Hematopoietic multipotent progenitor cell treated with erythropoietin and hydrocortisone succinate and interleukin-3 and kit ligand, for 4 days (in vitro differentiated cells): ENCODE measurements around the gene MACROD2.

Experiments used
- DNase-seq: peaks from one replicate; pipeline ENCODE4 v3.0.0-alpha.2; 2015

MACROD2 gene

DNA sequence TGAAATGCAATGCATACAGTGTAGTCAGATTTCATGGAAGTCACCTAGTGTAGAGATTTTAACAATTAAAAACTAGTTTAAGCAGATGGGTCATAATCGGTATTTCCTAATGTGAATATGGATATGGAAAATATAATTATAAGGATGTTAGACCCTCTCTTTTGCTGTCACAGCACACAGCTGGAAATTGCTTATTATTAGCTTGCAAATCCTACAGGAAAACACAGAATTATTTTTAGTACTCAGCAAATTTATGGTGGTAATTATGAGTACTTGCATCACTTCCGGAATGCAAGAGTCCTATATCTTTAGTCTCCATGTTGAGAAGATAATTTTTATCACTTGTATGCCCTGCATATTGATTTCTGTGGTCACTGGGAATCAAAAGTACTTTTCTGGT is 1584.4 kb downstream of the MACROD2 start:
- no peak for DNase-seq

DNA sequence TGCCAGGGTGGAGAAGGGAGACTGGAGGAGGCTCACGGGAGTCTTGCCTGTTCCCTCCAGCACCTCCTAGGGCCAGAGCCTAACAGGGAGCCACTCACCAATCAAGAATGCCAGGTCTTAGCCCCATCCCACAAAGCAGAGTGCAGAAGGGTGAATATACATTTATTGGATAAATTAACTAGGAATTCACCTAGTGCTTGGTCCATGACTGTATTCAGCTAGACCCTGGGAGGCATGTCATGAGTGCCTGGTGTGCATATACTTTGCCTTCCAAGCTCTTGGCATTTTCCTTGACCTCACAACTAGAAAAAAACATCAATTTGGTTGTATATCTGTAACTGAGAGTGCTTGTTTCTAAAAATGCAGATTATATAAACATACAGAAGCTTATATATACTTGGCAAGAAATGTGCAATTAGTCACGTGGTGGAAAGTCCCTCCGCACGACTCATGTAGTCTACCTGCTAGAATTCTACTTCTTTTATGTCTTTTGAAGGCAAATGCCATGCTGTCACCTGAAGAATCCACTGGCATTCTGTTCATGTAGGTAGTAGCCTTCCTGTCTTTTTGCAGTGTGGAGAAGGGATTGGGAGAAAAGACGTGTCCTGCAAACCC is 1586.9 kb downstream of the MACROD2 start:
- no peak for DNase-seq

DNA sequence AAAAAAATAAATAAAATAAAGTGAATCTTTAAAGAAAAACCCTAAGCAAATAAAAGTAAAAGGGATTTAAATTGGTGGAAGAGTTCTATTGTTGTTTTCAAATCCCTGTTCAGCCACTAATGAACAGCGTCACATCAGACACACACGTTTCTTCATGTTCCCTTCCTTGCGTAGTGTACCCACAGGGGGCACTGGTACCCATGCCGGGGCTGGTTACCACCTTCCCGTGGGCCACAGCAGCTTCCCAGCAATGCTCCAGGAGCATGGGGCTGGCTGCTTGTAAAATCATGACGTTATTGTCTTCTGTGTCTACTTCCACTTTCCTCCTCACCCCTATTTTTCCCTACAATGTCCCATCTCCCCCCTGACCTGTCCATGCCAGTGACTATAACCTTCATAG is 1589.2 kb downstream of the MACROD2 start:
- no peak for DNase-seq

DNA sequence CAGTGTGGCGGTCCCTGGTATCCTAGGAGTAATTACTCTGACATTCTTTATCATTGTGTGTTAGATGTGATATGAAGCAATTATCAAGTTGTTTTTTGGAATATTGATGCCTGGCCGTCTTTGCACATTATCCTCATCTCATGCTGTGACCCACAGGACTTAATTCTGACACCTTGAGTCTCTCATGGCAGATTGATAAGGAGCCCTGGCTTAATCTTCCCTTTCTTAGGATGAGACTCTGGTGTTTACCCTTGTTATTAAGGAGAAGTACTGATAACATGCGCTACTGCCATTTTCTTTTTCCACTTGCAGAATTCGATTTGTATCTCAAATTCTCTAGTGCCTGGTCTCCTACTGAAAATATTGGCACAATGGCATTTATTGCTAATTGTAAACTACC is 1597.8 kb downstream of the MACROD2 start:
- no peak for DNase-seq

DNA sequence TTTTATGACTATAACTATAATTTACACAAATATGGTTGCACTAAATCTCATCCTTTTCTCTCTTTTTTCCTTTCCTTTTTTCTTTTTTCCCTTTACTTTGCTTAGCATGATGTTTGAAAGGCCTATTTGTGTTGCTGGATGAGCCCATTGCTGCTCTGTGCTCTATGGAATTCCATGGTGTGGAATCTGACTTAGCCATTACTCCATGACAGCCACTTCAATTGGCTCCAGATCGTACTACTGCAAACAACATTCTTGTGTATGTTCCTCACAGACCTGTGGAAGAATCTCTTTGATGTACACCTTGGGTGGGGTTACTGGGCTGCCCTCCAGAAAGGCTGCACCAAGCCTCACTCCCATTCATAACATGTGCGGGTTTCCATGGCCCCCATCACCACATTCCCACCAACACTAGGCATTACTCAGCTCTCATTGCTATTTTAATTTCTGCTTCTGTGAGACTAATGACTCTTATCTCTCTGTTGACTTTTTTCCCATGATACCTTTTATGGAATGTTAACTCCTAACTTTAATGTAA is 1598.9 kb downstream of the MACROD2 start:
- DNase-seq = no peak

DNA sequence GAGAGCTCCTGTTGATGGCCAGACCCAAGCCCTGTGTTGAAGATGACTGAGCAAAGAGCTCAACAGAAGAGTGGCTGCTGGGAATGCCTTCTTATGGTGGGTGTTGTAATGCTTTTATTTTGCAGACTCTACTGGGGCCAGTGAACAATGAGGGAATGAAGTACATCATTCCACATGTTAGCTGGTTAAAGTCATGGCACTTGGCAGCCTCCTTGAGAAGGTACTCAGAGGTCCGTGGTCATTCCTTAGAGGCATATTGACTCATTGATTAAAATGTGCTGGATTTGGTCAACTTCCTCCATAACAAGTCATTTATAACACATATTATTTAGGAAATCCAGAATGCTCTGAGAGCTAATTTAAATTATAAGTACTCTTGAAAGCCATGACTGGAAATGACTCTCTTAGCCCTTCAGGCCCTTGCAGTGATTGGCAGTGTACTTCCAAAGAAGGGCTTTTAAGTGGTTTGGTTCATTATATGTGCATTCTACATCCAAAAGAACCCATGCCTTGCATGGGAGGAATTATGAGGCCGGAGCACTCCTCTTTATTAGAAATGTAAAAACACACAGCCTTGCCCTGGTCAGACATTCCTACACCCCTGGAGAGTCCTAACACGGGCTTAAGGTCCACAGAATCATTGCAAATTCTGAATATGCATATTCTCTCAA is 1601.0 kb downstream of the MACROD2 start:
- no peak for DNase-seq

DNA sequence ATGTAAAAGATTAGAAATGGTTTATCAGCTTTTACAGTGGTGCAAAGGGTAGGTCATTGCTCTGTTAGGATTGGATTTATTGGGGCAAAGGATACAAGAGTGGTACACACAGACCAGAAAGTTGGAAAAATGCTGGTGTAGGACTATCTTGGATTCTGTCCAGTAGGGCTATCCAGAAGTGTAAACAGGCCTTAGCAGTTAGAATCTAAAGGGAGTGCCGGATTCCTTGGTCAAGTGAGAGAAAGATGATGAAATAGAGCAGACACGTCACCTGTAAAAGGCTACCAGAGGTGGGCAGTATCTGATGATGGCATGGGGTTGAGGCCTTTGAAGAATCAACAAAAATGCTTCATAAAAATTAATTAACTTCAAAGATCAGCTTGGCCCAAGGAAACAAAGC is 1602.0 kb downstream of the MACROD2 start:
- no peak for DNase-seq

DNA sequence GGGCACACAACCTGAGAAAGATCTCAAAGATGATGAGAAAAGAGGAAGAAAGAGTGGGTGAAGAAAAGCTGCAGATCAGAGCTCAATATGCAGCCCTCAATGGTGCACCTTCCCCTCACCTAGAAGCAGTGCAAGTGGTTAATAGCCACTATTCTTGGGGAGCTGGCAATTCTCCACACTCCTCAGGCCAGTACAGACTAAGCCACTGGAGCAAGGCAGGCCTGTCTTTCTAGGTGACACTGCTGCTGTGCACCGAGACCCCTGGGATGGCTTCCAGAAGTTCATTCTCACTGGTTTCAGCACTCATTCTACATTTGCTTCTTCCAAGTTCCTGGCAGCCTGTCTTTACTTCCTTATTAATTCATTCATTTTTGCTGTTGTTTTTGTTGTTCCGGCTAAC is 1604.6 kb downstream of the MACROD2 start:
- no peak for DNase-seq

DNA sequence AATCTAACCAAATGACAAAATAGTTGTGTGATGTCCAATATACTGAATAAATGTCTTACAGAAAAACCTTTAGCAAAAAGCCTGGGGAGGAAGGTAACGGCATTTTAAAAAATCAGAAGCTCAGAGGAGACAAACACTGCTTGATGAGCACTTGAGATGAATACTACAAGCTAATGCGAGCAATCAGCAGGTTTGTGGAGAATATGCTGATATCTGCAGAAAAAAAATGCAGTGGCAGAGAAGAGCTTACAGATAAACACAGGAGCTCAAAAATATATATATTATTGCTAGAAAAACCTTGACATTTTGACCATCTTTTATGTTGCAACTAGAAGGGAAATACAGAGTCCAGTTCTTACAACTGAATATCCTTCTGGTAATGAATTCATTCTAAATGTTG is 1605.2 kb downstream of the MACROD2 start:
- no peak for DNase-seq

DNA sequence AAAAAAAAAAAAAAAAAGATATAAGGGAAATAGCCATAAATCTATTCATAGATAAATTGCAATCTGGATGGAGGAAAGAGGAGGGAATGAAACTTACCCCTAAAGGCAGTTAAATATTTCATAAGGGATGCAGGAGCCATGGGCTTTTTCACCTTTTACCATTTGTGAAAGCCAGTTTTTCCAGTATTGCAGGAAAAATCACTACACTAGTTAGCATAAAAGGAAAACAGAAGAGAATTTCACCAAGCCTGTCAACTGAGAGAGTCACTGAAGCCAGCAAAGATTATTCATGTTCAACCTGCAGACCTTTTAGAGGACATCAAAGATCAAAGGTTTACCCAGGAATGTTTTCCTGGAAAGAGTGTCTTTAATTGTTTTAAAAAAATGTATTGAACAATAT is 1608.2 kb downstream of the MACROD2 start:
- no peak for DNase-seq

DNA sequence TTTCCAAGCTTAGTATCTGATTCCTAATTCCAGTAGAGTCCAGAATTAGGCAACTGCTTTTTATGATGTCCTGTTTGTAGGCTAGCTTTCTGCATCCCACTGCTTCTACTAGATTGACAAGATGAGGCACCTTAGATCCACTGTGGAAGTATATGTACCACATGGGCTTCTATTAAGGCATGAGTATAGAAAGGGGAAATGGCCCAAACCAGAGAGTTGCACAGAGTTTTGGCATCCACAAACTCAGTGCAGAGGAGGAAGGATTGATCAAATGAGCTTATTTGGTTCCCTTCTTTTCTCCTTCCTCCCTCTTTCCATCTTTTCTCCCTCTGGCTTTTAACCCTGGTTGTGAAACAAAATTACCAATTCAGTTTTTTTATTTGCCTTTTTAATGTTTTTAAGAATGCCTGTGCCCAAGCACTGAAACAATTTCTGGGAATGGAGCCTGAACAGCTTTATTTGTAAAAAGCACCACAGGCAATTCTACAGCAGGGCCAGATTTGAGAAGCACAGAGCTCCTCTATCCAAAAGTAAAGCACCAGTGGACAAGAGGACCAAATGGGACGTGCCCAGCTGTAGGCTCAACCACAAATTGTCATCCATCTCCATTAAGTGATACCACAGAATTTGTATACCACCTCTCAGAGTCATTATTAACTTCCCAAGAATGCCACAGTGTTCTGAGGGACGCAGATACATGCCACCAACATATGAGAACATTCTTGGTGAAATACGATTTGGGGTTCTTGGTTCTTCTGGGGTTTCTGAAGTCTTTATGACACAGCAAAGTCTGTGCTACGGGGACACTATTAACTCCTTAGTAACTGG is 1608.9 kb downstream of the MACROD2 start:
- DNase-seq = no peak

DNA sequence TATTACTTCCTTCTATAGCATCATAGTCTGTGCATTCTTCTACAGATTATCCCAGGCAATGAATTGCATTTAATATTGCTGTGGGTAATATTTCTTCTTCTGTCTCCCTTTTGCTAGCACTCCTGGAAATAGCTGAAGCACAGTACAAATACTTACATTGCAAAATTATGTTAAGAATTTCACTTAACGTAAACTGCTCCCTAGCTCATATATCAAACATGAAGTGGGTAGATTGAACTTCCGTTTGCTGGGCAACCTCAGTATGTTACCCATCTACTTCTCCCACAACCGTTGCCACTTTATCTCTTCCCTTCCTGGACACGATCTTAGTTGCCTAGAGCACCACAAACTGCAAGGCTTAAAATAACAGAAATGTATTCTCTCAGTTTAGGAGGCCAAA is 1614.6 kb downstream of the MACROD2 start:
- peak; percentile 37 for DNase-seq

DNA sequence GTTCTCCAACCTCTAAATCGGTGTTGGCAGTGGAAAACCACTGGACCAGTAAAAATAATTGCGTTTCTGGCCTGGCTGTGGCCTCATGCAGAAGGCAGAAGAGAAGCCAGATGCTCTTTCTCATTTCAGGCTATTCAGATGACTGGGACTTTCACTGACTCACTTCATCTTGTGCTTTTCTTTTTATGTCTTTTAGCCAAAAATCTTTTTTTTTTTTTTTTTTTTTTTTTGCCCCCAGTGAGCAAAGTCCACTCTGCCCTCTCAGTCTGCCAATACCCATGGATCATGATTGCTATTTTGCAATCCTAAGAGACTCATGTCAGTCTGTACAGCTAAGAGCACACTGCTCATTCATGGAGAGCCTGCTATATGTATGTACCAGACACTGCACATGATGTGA is 1615.5 kb downstream of the MACROD2 start:
- DNase-seq = no peak

DNA sequence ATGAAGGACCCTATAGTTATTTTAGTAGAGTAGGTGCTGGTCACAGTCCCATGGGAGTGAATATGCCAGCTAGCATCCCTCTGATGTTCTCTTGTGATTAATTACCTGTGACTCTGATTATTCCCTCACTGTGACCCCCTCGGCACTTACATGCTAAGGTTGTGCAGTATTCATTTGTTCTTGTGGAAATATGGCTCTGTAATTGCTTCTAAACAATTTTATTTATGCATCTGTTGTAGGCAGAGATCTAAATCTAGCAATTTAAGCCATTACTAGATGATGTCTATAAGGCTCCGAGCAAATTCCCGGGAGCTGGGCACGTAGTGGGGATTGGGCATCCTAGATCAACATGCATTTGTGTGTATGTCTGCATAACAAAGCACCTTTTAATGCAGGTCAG is 1616.2 kb downstream of the MACROD2 start:
- no peak for DNase-seq

DNA sequence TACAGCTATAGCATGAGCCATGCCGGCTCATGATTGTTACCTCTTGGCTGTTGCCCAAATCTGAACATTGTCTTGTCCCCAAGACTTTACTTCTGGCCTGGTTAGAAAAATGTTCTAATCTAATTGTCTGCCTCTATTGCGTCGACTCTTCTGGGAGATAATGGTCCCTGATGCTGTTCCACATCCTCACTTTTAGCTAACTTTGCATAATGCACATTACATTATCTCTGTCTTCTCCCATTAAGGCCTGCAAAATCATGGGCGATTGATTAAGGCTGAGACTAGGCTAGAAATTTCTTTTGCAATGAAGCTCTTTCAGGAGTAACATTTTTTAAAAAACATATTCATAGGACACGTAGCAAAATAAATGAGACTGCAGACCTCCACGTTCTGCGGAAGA is 1616.9 kb downstream of the MACROD2 start:
- DNase-seq = no peak

DNA sequence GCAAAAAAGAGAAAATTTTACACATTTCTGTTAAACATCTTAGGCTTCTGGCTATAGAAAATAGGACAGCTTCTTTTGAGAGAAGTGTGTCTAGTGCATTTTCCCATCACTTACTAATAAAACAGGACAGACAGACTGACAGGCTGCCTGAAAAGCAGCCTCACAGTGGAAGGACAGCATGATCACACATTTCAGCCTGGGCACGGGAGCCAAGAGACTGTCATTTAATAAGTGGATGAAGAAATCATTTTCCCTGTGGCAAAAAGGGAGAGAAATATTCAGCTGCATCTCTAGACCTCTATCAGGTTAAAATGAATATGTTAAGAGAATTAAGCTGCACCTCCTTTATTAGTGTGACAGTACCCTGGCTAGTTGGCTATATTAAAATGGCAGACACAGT is 1617.5 kb downstream of the MACROD2 start:
- DNase-seq = no peak

DNA sequence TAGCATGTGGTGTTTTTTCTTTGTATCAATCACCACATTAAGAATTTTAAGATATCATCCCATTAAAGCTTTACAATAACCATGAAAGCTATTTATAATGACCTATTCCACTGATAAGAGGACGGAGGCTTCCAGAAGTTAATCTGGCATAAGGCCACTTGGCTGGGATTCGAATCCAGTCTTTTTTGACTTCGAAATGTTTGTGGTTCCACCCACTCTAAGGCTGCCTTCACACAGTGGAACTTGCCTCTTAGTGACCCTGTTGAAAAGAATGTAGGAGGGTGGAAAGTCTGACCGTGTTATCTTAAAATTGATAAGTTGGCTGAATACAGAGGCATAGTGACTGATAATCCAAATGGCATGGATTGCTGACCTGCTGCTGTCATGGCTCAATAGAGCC is 1618.2 kb downstream of the MACROD2 start:
- DNase-seq = no peak

DNA sequence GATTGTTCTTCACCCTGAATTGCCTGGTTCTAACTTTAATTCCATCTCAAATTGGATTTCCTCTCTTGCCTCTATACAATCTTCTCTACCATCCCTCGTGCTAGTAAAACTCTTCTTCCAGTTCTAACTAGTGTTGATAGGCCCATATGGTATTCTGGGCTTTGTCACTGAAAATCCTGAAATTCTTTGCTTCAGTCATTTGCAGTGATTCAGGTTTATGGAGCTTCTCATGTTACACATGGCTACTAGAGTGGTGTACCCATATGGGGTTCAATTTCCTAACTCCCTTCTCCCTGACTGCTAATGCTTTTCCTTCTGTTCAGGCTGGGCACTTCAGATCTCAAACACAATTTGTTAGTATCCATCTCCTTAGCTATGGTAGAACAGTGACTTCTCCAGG is 1621.3 kb downstream of the MACROD2 start:
- DNase-seq = no peak

DNA sequence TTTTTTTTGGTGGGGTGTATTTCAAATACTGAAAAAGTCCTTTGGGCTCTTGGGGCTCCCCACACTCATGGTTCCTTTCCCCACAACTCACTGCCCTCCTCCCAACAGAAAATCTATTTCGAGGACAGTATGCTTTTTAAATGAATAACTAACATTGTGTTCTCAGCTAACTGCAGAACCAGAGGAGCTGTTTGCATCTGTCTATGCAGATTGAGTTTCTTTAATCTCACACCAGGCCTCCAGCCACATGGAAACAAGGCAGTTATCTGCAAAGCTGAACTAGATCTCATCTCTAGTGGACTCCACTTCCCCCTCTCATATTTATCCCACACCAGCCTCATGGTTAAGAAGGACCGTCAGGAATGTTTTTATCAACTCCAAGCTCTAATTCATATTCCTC is 1622.8 kb downstream of the MACROD2 start:
- no peak for DNase-seq

DNA sequence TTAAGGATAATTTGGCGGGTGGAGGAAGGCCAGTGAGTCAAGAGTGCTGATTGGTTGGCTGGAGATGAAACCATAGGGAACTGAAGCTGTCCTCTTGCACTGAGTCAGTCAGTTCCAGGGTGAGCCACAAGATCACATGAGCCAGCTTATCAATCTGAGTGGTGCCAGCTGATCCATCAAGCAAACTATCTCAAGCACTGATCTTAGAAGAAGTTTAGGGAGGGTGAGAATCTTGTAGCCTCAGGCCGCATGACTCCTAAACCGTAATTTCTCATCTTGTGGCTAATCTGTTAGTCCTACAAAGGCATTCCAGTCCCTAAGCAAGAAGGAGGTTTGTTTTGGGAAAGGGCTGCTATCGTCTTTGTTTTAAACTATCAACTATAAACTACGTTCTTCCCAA is 1623.6 kb downstream of the MACROD2 start:
- DNase-seq = peak; percentile 2

DNA sequence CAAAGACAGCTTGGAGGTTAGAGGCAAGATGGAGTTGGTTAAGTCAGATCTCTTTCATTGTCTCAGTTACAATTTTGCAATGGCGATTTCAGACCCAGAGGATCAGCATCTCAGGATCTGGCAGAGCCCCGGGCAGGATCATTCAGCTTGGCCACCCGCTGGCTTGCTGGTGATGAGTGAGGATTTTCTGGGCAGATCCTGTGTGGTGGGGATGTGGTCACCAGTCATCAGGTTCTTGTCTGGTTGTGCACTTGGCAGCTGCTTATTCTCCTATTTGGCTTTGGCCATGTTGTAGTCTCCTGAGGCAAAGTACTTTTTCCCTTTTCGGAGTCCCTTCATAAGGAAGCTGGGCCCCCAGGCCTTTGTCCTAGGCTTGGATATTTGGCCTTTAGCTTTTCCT is 1624.0 kb downstream of the MACROD2 start:
- DNase-seq = no peak

DNA sequence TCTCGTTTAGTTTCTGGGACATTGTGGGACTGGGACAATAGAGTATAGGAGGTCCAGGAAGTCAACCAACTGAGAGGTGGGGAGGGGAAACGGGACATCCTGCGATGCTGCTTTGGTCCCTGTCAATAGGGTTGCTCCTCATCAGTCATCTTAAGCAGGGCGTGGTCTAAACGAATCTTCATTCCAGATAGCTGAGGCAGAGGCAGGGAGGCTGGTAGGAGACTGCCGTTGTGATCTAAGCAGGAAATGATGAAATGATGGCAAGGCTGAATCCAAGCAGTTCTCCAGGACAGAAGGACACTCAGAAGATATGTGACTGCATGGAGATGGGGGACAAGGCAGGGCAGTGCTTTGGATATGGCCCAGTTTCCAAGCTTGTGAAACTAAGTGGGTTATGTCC is 1624.5 kb downstream of the MACROD2 start:
- no peak for DNase-seq

DNA sequence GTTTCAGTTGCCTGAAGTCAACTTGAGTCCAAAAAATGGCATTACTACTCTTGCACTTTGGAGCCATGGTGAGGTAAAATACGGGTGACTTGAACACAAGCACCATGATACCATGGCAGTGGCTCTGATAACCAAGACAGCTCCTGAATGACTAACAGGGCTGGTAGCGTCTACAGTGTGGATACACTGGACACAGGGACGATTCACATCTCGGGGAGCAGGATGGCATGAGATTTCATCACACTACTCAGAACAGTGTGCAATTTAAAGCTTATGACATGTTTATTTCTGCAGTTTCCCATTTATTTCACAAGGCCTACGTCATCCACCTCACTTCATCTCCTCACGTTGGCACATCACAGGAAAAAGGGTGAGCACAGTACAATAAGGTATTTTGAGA is 1627.1 kb downstream of the MACROD2 start:
- DNase-seq = no peak

DNA sequence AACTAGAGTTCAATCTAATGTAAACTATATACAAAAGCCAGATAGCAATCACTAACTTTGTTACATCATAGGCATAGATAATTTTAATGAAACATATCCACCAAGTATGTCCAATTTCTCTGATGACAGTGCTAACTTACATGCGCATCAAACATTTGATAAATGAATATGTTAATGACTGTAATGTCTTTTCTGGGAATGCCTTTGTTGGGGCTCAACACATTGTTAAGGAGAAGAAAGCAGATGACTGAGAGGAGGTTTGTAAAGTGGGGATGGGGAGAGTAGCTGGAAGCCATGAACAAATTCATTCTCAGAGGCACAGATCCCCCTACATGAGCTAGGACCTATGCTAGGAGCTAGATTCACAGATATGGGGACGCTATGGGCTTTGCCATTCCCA is 1627.9 kb downstream of the MACROD2 start:
- no peak for DNase-seq
